Breast epithelium (tissue), 3 donors: ENCODE measurements around the gene CHCHD6.

ENCODE experiments used
- CTCF ChIP-seq, 3 donors: fragments of 450-650 bp; IDR thresholded peaks; one replicate each; pipeline ENCODE4 v1.5.1; 2016 to 2017; ENCODE audit warnings: antibody characterized with exemption in 3 of 3, mild to moderate bottlenecking in 3 of 3, moderate library complexity in 3 of 3
- POLR2A ChIP-seq: fragments of 450-650 bp; IDR thresholded peaks from one replicate; pipeline ENCODE4 v1.6.1; 2016; ENCODE audit warnings: antibody characterized with exemption, mild to moderate bottlenecking, moderate library complexity
- POLR2AphosphoS5 ChIP-seq, 3 donors: sonication (generic); formaldehyde crosslinking; IDR thresholded peaks; one replicate each; pipeline ENCODE4 v1.6.1; 2017; ENCODE audit warnings: antibody characterized with exemption in 3 of 3

GRCh38 chr3:126999383-126999782 is 295.3 kb downstream of the CHCHD6 start:
- TF ChIP-seq POLR2AphosphoS5 (IDR thresholded peaks at IDR 0.05): no peak
- TF ChIP-seq CTCF (IDR thresholded peaks at IDR 0.05): no peak
- TF ChIP-seq POLR2A: no peak
